Smooth muscle cell (in vitro differentiated cells): ENCODE data around the gene LYPD1. TPM values are rescaled to one million over a fixed set of nuclear protein-coding genes. Genes with fewer than 3 reads are reported as not detected.

Source experiments
- DNase-seq: peaks from one replicate; lab custom pipeline; 2025; ENCODE audit not compliant: unreplicated experiment; lab: John Stamatoyannopoulos, UW
- H2AFZ ChIP-seq: fragments of 200-600 bp; sonication (generic); 2 replicates; pipeline ENCODE4 v1.6.0; 2016; ENCODE audit warnings: antibody characterized with exemption, low read depth, mild to moderate bottlenecking
- H3F3A ChIP-seq: fragments of 200-600 bp; sonication (generic); 2 replicates; pipeline ENCODE4 v1.6.0; 2017; ENCODE audit warnings: antibody characterized with exemption, low read depth
- H3K27ac ChIP-seq: fragments of 200-600 bp; sonication (generic); 2 replicates; pipeline ENCODE4 v1.5.1; 2016; ENCODE audit warnings: low read depth, mild to moderate bottlenecking
- H3K27me3 ChIP-seq: fragments of 200-600 bp; sonication (generic); 2 replicates; pipeline ENCODE4 v1.6.1; 2016; ENCODE audit warnings: low read depth, mild to moderate bottlenecking
- H3K36me3 ChIP-seq: fragments of 200-600 bp; sonication (generic); 2 replicates; pipeline ENCODE4 v1.5.1; 2016; ENCODE audit warnings: low read depth
- H3K4me1 ChIP-seq: fragments of 200-600 bp; sonication (generic); 2 replicates; pipeline ENCODE4 v1.5.1; 2016; ENCODE audit warnings: low read depth
- H3K4me2 ChIP-seq: fragments of 200-600 bp; sonication (generic); 2 replicates; pipeline ENCODE4 v1.6.0; 2016; ENCODE audit warnings: mild to moderate bottlenecking
- H3K4me3 ChIP-seq: fragments of 200-600 bp; sonication (generic); 2 replicates; pipeline ENCODE4 v1.5.1; 2016; ENCODE audit warnings: mild to moderate bottlenecking
- H3K79me2 ChIP-seq: fragments of 200-600 bp; sonication (generic); 2 replicates; pipeline ENCODE4 v1.6.0; 2016; ENCODE audit warnings: low read depth, mild to moderate bottlenecking
- H3K9ac ChIP-seq: fragments of 200-600 bp; sonication (generic); 2 replicates; pipeline ENCODE4 v1.6.0; 2016; ENCODE audit warnings: low read depth
- H3K9me3 ChIP-seq: fragments of 200-600 bp; sonication (generic); replicated peaks from 2 replicates; pipeline ENCODE4 v1.5.1; 2016; ENCODE audit warnings: low read depth
- H4K20me1 ChIP-seq: fragments of 200-600 bp; sonication (generic); 2 replicates; pipeline ENCODE4 v1.6.0; 2016; ENCODE audit warnings: low read depth
- CTCF ChIP-seq: fragments of 200-600 bp; sonication (generic); IDR thresholded peaks from 2 replicates; pipeline ENCODE4 v1.5.1; 2017; ENCODE audit warnings: borderline replicate concordance, mild to moderate bottlenecking, antibody characterized with exemption; ENCODE audit not compliant: insufficient read depth, poor library complexity, severe bottlenecking
- WGBS: methylation state at CpG from one replicate; pipeline ENCODE4 v1.1.7; 2016; ENCODE audit warnings: low lambda C conversion rate; 5-methylcytosine and 5-hydroxymethylcytosine counted together
- polyA plus RNA-seq: library from polyadenylated mRNA; unstranded; fragments of >200 nt; fragmentation: Nextera tagmentation; extraction: Ambion mirVana; gene quantifications from 2 replicates; pipeline ENCODE4 v1.2.1, GENCODE V29; 2016
- total RNA-seq: library from RNA; depleted of rRNA; stranded (reverse); fragments of >200 nt; gene quantifications from 2 replicates; pipeline ENCODE4 v1.2.3, GENCODE V29; 2014

Gene LYPD1
- total and polyA plus RNA-seq, 2 experiments from 2014 or later: 2.5 to 5.3 TPM

- Histone ChIP-seq H3K4me1 (no peaks in the 10 kb centered on the region), H3K4me2 (no peak overlapping the region), H3K79me2 (no peaks in the 10 kb centered on the region), H3K9me3 (no peaks in the 10 kb centered on the region), H3K4me3 (no peak overlapping the region), H3K36me3 (no peaks in the 10 kb centered on the region), H3F3A (no peaks in the 10 kb centered on the region), H3K27me3 (no peaks in the 10 kb centered on the region), H2AFZ (no peak overlapping the region), H3K27ac (no peak overlapping the region), H3K9ac (no peak overlapping the region), H4K20me1 (no peaks in the 10 kb centered on the region)
- WGBS: 98% methylated on average over 32 of the region's 35 CpGs
- DNase-seq: no peak
- no peak for TF ChIP-seq CTCF
Observed at GRCh38 chr2:132645176-132645575, 24.8 kb downstream of the LYPD1 start.

GRCh38 chr2:132642415-132642814 lies 27.6 kb downstream of the LYPD1 start:
- 85% methylated on average over 2 of the region's 2 CpGs for WGBS
- no peak for TF ChIP-seq CTCF
- DNase-seq: no peak
- H3K4me2 ChIP-seq: no peak overlapping the region
- H3K27ac ChIP-seq: no peak overlapping the region
- no peaks in the 10 kb centered on the region for H3F3A ChIP-seq
- no peak overlapping the region for H3K4me3 ChIP-seq
- no peak overlapping the region for H2AFZ ChIP-seq
- H3K4me1 ChIP-seq: no peaks in the 10 kb centered on the region
- no peak overlapping the region for H3K9ac ChIP-seq
- no peaks in the 10 kb centered on the region for H3K79me2 ChIP-seq
- H3K36me3 ChIP-seq: no peaks in the 10 kb centered on the region
- H3K9me3 ChIP-seq: no peaks in the 10 kb centered on the region
- no peaks in the 10 kb centered on the region for H3K27me3 ChIP-seq
- H4K20me1 ChIP-seq: no peaks in the 10 kb centered on the region

- H3K4me1 ChIP-seq: no peaks in the 10 kb centered on the region
- no peak overlapping the region for H3K4me3 ChIP-seq
- H3K9ac ChIP-seq: no peak overlapping the region
- no peak for DNase-seq
- H3K79me2 ChIP-seq: no peaks in the 10 kb centered on the region
- no peak overlapping the region for H3K27ac ChIP-seq
- H3K27me3 ChIP-seq: no peaks in the 10 kb centered on the region
- no peak for TF ChIP-seq CTCF
- H3K4me2 ChIP-seq: no peak overlapping the region
- H4K20me1 ChIP-seq: no peaks in the 10 kb centered on the region
- no peaks in the 10 kb centered on the region for H3K36me3 ChIP-seq
- no peaks in the 10 kb centered on the region for H3K9me3 ChIP-seq
- no peak overlapping the region for H2AFZ ChIP-seq
- H3F3A ChIP-seq: no peaks in the 10 kb centered on the region
Observed at GRCh38 chr2:132641819-132642218, 28.2 kb downstream of the LYPD1 start.

- Histone ChIP-seq H3K9me3 (no peaks in the 10 kb centered on the region), H3K4me2 (no peak overlapping the region), H3K27ac (no peak overlapping the region), H3K4me1 (no peaks in the 10 kb centered on the region), H3K4me3 (no peak overlapping the region), H3K9ac (no peak overlapping the region), H3K27me3 (no peaks in the 10 kb centered on the region), H3K79me2 (no peaks in the 10 kb centered on the region), H4K20me1 (no peaks in the 10 kb centered on the region), H3K36me3 (no peaks in the 10 kb centered on the region), H3F3A (no peaks in the 10 kb centered on the region), H2AFZ (no peak overlapping the region)
- TF ChIP-seq CTCF: no peak
- no peak for DNase-seq
Observed at GRCh38 chr2:132640116-132640515, 29.9 kb downstream of the LYPD1 start.
